Ecto neural progenitor cell (in vitro differentiated cells): Measurements from ENCODE around the gene FBN2.

Source experiments
- DNase-seq: peaks from one replicate; pipeline ENCODE4 v3.0.0-alpha.2; 2018; ENCODE audit warnings: low spot score

The FBN2 gene

GRCh38 chr5:128304791-128305190 lies 233.3 kb downstream of the FBN2 start:
- no peak for DNase-seq

- no peak for DNase-seq
Observed at GRCh38 chr5:128304088-128304487, 234.0 kb downstream of the FBN2 start.

GRCh38 chr5:128303593-128303992 lies 234.5 kb downstream of the FBN2 start:
- no peak for DNase-seq

- DNase-seq: no peak
Observed at GRCh38 chr5:128300181-128300580, 237.9 kb downstream of the FBN2 start.

GRCh38 chr5:128290152-128290858 lies 247.7 kb downstream of the FBN2 start:
- DNase-seq: no peak

- no peak for DNase-seq
Observed at GRCh38 chr5:128287740-128288139, 250.3 kb downstream of the FBN2 start.

- no peak for DNase-seq
Observed at GRCh38 chr5:128284236-128284635, 253.8 kb downstream of the FBN2 start.

- DNase-seq: no peak
Observed at GRCh38 chr5:128279345-128279744, 258.7 kb downstream of the FBN2 start.

GRCh38 chr5:128276537-128277216 lies 261.4 kb downstream of the FBN2 start:
- no peak for DNase-seq

- no peak for DNase-seq
Observed at GRCh38 chr5:128274441-128274840, 263.6 kb downstream of the FBN2 start.

GRCh38 chr5:128273736-128274135 lies 264.3 kb downstream of the FBN2 start:
- no peak for DNase-seq

- DNase-seq: no peak
Observed at GRCh38 chr5:128271859-128272464, 266.1 kb downstream of the FBN2 start.

- no peak for DNase-seq
Observed at GRCh38 chr5:128271071-128271470, 267.0 kb downstream of the FBN2 start.

- DNase-seq: no peak
Observed at GRCh38 chr5:128264564-128265360, 273.3 kb downstream of the FBN2 start.

- DNase-seq: no peak
Observed at GRCh38 chr5:128263357-128263756, 274.7 kb downstream of the FBN2 start.

GRCh38 chr5:128262911-128263310 lies 275.1 kb downstream of the FBN2 start:
- no peak for DNase-seq

GRCh38 chr5:128259607-128260021 lies 278.4 kb downstream of the FBN2 start:
- DNase-seq: no peak

GRCh38 chr5:128258372-128258771 lies 279.7 kb downstream of the FBN2 start:
- DNase-seq: no peak

GRCh38 chr5:128257076-128257475 lies 281.0 kb downstream of the FBN2 start:
- no peak for DNase-seq

- DNase-seq: no peak
Observed at GRCh38 chr5:128254789-128255188, 283.3 kb downstream of the FBN2 start.

GRCh38 chr5:128253880-128254279 lies 284.2 kb downstream of the FBN2 start:
- no peak for DNase-seq

- no peak for DNase-seq
Observed at GRCh38 chr5:128253161-128253560, 284.9 kb downstream of the FBN2 start.

- no peak for DNase-seq
Observed at GRCh38 chr5:128252756-128253155, 285.3 kb downstream of the FBN2 start.
